Fibroblast of villous mesenchyme (primary cell): ENCODE measurements around the gene FLOT2. TPM values are rescaled to one million over a fixed set of nuclear protein-coding genes. Genes with fewer than 3 reads are reported as not detected.
A peak's percentile ranks its signal among the peaks of the same experiment; 100 is the strongest.

ENCODE experiments used
- DNase-seq: peaks from one replicate; pipeline ENCODE4 v3.0.0-alpha.2; 2010; ENCODE audit warnings: low read depth
- H3K4me3 ChIP-seq: 2 replicates; pipeline ENCODE4 v1.5.1; 2011; ENCODE audit warnings: low read depth, mild to moderate bottlenecking, low read length
- total RNA-seq: library from RNA; depleted of rRNA; stranded (reverse); fragments of >200 nt; gene quantifications from 2 replicates; pipeline ENCODE4 v1.2.3, GENCODE V29; 2012
- TF ChIP-seq, protein P1 (sequence below): IDR thresholded peaks from 2 replicates; pipeline ENCODE4 v1.5.1; 2012; ENCODE audit warnings: low read depth, mild to moderate bottlenecking, low read length; ENCODE audit not compliant: insufficient read depth

The FLOT2 gene
- total RNA-seq, 1 donor = 43.6 TPM

DNA sequence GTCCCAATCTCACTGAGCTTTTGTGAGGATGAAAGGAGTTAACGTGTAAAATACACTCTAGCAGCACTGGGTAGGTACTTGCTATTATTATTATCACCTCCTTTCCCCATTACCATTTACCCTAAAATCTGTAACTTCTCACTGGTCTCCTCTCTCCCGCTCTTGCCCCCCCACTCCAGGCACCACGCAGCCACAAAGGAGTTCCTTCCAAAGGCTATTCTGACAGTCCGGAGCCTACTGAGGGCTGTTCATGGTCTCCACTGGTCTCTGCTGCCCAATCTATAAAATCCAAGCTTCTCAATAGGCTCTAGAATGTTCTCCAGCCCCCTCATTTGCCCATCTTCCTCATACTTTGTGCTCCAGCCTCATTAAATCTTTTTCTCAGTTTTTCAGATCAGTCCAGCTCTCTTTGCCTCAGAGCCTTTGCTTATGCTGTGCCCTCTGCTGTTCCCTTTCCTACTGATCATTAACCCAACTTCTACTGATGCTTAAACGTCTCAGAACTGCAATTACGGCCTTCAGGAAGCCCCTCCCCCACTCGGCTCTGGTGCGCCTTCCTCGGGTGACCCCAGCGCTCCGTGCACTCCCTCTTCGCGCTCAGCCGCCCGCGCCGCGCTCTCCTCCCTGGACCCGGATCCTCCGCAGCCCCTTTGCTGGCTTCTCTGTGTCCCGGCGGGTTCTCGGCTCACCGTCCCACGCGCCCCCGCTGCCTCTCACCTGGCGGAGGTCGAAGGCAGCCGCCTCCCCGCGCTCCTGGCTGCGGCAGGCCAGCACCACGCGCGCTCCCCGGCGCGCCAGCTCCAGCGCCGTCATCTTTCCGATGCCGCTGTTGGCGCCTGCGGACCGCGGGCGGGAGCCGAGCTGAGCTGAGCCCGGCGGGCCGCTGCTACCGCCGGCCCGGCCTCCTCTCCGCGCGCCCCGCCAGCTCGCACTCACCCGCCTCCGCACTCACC lies 4.6 kb upstream of the FLOT2 start:
- TF ChIP-seq, protein P1, sequence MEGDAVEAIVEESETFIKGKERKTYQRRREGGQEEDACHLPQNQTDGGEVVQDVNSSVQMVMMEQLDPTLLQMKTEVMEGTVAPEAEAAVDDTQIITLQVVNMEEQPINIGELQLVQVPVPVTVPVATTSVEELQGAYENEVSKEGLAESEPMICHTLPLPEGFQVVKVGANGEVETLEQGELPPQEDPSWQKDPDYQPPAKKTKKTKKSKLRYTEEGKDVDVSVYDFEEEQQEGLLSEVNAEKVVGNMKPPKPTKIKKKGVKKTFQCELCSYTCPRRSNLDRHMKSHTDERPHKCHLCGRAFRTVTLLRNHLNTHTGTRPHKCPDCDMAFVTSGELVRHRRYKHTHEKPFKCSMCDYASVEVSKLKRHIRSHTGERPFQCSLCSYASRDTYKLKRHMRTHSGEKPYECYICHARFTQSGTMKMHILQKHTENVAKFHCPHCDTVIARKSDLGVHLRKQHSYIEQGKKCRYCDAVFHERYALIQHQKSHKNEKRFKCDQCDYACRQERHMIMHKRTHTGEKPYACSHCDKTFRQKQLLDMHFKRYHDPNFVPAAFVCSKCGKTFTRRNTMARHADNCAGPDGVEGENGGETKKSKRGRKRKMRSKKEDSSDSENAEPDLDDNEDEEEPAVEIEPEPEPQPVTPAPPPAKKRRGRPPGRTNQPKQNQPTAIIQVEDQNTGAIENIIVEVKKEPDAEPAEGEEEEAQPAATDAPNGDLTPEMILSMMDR = no peak
- no peak for DNase-seq
- peak overlapping the region; percentile 64 for H3K4me3 ChIP-seq

DNA sequence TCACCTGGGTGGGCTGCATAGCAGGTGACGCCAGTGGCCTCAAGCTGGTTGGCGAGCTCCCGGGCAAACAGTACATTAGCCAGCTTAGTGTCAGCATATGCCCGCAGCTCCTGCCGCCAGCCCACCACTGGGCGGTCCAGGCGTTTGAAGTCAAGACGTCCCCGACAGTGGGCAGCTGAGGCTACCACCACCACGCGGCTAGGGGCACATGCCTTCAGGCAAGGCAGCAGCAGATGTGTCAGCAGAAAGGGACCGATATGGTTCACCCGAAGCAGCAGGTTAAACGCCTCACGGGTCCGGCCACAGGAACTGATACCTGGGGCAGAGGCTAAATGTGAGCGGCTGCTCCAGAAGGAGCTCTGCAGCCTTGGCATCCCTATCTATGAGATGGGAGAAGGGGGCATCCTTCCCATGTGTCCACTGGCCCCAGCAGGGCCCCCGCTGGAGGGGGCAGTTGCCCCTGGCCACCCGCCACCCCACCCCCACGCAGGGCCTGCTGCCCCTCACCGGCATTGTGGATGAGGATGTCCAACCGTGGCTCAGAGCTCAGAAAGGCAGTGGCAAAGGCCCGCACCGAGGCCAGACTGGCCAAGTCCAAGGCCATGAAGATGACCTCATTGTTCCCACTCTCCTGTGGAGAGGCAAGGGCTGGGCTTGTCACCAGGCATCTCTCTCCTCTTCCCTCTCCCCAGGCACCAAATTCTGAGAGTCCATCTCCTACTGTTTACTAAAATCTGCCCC lies 3.6 kb upstream of the FLOT2 start:
- TF ChIP-seq, protein P1 = no peak
- no peak overlapping the region for H3K4me3 ChIP-seq
- no peak for DNase-seq

DNA sequence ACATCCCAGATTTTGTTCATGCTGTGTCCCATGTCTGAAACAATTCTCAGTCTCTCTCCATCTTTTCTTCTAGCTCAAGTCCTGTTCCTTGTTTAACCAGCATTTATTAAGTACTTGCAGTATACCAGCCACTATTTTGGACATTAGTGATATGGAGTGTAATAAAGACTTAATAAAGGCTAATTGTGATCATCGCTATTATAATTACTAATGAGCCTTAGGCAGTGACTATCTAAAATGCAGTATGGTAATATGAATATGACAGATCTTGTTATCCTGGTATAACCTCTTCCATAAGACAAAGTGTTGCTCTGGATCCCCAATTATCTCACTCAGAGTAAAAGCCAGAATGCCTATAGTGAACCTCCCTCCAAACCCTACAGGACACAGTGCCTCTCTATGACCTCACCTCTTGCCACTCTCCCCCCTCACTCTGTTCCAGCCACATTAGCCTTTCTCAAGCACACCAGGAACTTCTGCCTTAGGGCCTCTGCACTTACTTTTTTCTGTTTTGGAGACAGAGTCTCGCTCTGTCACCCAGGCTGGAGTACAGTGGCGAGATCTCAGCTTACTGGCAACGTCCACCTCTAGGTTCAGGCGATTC lies 1.8 kb upstream of the FLOT2 start:
- DNase-seq = no peak

DNA sequence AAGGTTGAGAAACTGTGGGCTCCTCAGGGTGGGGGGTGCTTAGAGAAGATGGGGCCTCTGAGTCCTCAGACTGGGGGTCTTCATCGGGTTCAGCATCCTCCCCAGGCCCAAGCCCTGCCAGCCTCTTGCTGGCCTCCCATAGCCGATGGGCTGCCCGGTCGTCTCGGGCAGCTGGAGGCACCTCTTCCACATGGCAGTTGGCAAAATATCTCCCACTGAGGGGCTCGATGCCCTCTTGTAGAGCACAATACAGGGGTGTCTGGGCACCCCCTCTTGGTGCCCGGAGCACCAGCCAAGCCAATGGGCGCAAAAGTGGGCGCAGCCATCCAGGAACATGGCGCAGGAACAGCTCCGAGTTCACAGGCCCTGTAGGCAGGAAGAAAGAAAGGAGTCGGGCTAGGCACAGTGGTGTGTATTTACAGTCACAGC lies 1.0 kb upstream of the FLOT2 start:
- no peak for DNase-seq
- TF ChIP-seq, protein P1 = no peak
- no peak overlapping the region for H3K4me3 ChIP-seq

More for the DNA sequence above, 1.8 kb upstream of the FLOT2 start:
- no peak overlapping the region for H3K4me3 ChIP-seq
- TF ChIP-seq, protein P1 = no peak

DNA sequence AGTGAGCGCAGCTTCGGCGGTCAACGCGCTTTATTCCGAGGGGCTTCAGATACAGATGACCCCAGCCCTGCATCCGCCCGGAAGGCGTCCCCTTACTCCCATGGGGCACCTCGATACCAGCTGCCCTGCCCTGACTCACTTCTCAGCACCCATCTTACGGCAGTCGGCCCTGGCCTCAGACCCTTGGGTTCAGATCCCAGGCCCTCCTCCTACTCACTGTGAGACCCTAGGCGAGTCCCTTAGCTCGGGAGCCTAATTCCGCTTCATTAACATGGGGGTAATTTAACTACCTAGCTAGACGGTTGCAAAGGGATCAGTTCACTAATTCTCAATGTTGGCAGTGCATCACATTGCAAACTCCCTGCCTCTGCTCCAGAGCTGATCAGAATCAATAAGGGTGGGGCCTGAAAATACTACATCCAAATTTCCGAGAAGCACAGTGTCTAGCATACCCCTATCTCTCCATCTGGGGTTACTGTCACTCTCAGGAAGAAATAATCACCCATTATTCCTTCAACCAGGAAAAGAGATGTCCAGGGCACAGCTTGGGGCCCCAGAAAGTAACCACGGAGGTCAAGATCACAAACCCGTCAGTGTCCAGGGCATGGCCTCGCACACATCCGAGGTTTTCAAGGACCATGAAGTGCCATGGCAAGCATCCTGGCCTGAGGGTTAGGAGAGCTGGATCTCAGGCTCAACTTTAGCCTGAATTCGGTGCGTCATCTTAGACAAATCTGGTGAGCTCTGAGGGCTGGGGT lies 415 bp upstream of the FLOT2 start:
- DNase-seq = no peak
- H3K4me3 ChIP-seq = peak overlapping the region; percentile 87
- TF ChIP-seq, protein P1 = no peak

DNA sequence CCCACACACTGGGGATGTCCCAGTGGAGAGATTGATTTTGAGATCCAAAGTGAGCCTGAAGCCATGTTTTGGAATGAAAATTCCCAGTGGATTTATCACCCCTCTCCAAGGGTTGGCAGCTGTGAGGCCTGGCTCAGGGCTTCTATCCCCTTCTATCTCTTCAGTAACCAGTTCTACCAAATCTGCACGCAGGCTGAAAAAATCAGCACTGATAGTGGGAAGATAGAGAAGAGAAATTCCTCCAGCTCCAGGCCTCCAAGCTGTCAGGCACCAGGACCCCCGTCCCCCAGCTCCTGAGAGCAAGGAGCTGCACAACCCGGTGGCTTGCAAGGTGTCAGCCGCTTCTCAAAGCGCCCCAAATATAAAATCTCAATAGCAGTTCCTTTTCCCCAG lies 1.0 kb downstream of the FLOT2 start:
- DNase-seq = no peak
- TF ChIP-seq, protein P1 = no peak
- peak overlapping the region; percentile 87 for H3K4me3 ChIP-seq
